ENCODE data around the gene NOC3L. TPM values are rescaled to one million over a fixed set of nuclear protein-coding genes. Genes with fewer than 3 reads are reported as not detected.

NOC3L gene
- polyA plus RNA-seq, 1 donor (not counting 4 experiments of a cell fraction or from before 2014, with no cell fraction given) = 16.3 TPM

- H3K36me3 ChIP-seq (ENCODE audit: control insufficient read depth in 2 of 2, extremely low read depth in 1 of 2, insufficient read depth in 2 of 2, low read length in 2 of 2) = no peaks in the 10 kb centered on the region
- no peaks in the 10 kb centered on the region for H3K4me1 ChIP-seq (ENCODE audit: control insufficient read depth, extremely low read depth, insufficient read depth, low read length)
- H4K20me1 ChIP-seq (ENCODE audit: control insufficient read depth, extremely low read depth, insufficient read depth, low read length) = no peaks in the 10 kb centered on the region
- dilution Hi-C loops (cut with MboI; ENCODE audit: extremely low pct_ligation_motif_present, low sequenced_read_pairs) = no loop called here
- no peak for FAIRE-seq
- no peak overlapping the region for H3K27ac ChIP-seq (ENCODE audit: control insufficient read depth, insufficient read depth, low read length)
- no peaks in the 10 kb centered on the region for H3K9me1 ChIP-seq (ENCODE audit: control insufficient read depth, extremely low read depth, insufficient read depth, low read length)
- no peak overlapping the region for H2AFZ ChIP-seq (ENCODE audit: control insufficient read depth, low read length)
- DNase-seq (ENCODE audit: low read depth, low spot score) = no peak
- H3K27me3 ChIP-seq (ENCODE audit: control insufficient read depth, extremely low read depth, insufficient read depth, low read length) = peaks cover 4% of the 10 kb centered on the region
- H3K9ac ChIP-seq (ENCODE audit: control insufficient read depth, extremely low read depth, insufficient read depth, low read length) = no peak overlapping the region
- no peak overlapping the region for H3K4me3 ChIP-seq (ENCODE audit: control insufficient read depth in 2 of 3, extremely low read depth in 1 of 3, insufficient read depth in 2 of 3, low read depth in 1 of 3, low read length in 3 of 3)
- H3K9me3 ChIP-seq (ENCODE audit: control insufficient read depth, low read depth, low read length) = no peaks in the 10 kb centered on the region
- no peaks in the 10 kb centered on the region for H3K79me2 ChIP-seq (ENCODE audit: control insufficient read depth, insufficient read depth, low read length)
- TF ChIP-seq EZH2 (IDR thresholded peaks at IDR 0.05; ENCODE audit: low read length) (no peak), CTCF (optimal IDR thresholded peaks at IDR 0.05 in 1 of 3, IDR thresholded peaks at IDR 0.05 in 1 of 3, conservative IDR thresholded peaks at IDR 0.05 in 1 of 3; ENCODE audit: extremely low read depth in 1 of 3, insufficient read depth in 2 of 3, low read length in 3 of 3) (no peak)
- no peak overlapping the region for H3K4me2 ChIP-seq (ENCODE audit: control insufficient read depth, extremely low read depth, insufficient read depth, low read depth, low read length)
Measured at GRCh38 chr10:94293354-94293753, 69.4 kb downstream of the NOC3L start.

DNA sequence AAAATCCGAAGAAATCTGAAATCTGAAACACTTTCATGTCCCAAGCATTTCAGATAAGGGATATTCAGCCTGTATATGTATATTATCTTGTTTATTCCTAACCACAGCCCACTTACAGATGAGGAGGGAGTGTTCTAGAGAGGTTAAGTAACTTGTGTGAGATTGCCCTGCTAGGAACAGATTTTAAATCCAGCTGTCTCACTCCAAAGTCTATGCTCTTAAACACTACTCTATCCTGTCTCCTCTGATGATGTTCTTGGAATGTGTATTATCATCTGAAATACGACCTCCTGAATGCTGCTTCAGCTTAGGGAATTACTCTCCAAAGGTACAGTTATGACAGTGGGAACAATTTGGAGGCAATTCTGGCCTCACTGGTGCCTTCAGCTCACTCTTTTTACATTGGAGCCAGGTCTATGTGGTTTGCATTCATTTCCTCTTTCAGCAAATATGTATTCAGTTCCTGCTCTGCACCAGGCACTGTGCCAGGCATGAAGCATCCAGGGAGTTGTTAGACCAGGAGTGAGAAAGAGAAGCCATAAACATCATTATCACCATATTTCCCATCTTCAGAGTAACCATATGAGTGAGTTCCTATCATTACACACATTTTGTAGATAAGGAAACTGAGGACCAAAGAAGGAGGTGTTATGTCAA, 70.2 kb downstream of the NOC3L start:
- Histone ChIP-seq H3K4me3 (ENCODE audit: control insufficient read depth in 2 of 3, extremely low read depth in 1 of 3, insufficient read depth in 2 of 3, low read depth in 1 of 3, low read length in 3 of 3) (no peak overlapping the region), H3K4me1 (ENCODE audit: control insufficient read depth, extremely low read depth, insufficient read depth, low read length) (no peaks in the 10 kb centered on the region), H3K4me2 (ENCODE audit: control insufficient read depth, extremely low read depth, insufficient read depth, low read depth, low read length) (no peak overlapping the region), H3K9ac (ENCODE audit: control insufficient read depth, extremely low read depth, insufficient read depth, low read length) (no peak overlapping the region), H3K9me3 (ENCODE audit: control insufficient read depth, low read depth, low read length) (no peaks in the 10 kb centered on the region), H2AFZ (ENCODE audit: control insufficient read depth, low read length) (no peak overlapping the region), H3K9me1 (ENCODE audit: control insufficient read depth, extremely low read depth, insufficient read depth, low read length) (no peaks in the 10 kb centered on the region), H3K36me3 (ENCODE audit: control insufficient read depth in 2 of 2, extremely low read depth in 1 of 2, insufficient read depth in 2 of 2, low read length in 2 of 2) (no peaks in the 10 kb centered on the region), H4K20me1 (ENCODE audit: control insufficient read depth, extremely low read depth, insufficient read depth, low read length) (no peaks in the 10 kb centered on the region), H3K79me2 (ENCODE audit: control insufficient read depth, insufficient read depth, low read length) (no peaks in the 10 kb centered on the region), H3K27me3 (ENCODE audit: control insufficient read depth, extremely low read depth, insufficient read depth, low read length) (peaks cover 4% of the 10 kb centered on the region), H3K27ac (ENCODE audit: control insufficient read depth, insufficient read depth, low read length) (no peak overlapping the region)
- dilution Hi-C loops (cut with MboI; ENCODE audit: extremely low pct_ligation_motif_present, low sequenced_read_pairs) = no loop called here
- FAIRE-seq (no peak), DNase-seq (ENCODE audit: low read depth, low spot score) (no peak)
- TF ChIP-seq EZH2 (IDR thresholded peaks at IDR 0.05; ENCODE audit: low read length) = no peak
- no peak for TF ChIP-seq CTCF (optimal IDR thresholded peaks at IDR 0.05 in 1 of 3, IDR thresholded peaks at IDR 0.05 in 1 of 3, conservative IDR thresholded peaks at IDR 0.05 in 1 of 3; ENCODE audit: extremely low read depth in 1 of 3, insufficient read depth in 2 of 3, low read length in 3 of 3)
